HL-60 (cell line): ENCODE data around the gene SLC6A11.

Experiments used
- DNase-seq, 2 experiments: peaks; one replicate each; pipeline ENCODE4 v3.0.0-alpha.2; 2010 to 2020; ENCODE audit warnings: low read depth in 1 of 2, low spot score in 1 of 2
- H3K27ac ChIP-seq: fragments of 250-450 bp; sonication (Bioruptor Pico); replicated peaks from 2 replicates; pipeline ENCODE4 v1.5.1; 2020; ENCODE audit warnings: mild to moderate bottlenecking, moderate library complexity
- H3K27me3 ChIP-seq: fragments of 250-450 bp; sonication (Bioruptor Pico); 2 replicates; pipeline ENCODE4 v1.5.1; 2021; ENCODE audit warnings: mild to moderate bottlenecking, moderate library complexity; ENCODE audit not compliant: insufficient read depth, poor library complexity, severe bottlenecking
- H3K4me3 ChIP-seq: replicated peaks from 2 replicates; pipeline ENCODE4 v1.5.1; 2011; ENCODE audit warnings: mild to moderate bottlenecking, control low read depth, low read length; ENCODE audit not compliant: insufficient read depth
- GABPA ChIP-seq: IDR thresholded peaks from 2 replicates; pipeline ENCODE4 v1.6.1; 2012; ENCODE audit warnings: low read depth
- POLR2AphosphoS5 ChIP-seq: IDR thresholded peaks from 2 replicates; pipeline ENCODE4 v1.6.1; 2012; ENCODE audit warnings: low read depth
- SPI1 ChIP-seq: IDR thresholded peaks from 2 replicates; pipeline ENCODE4 v1.6.1; 2012; ENCODE audit warnings: low read depth, mild to moderate bottlenecking, borderline replicate concordance
- TF ChIP-seq, protein P1 (sequence below): IDR thresholded peaks from one replicate; pipeline ENCODE4 v1.5.1; 2011; ENCODE audit warnings: low read length, control low read depth, inconsistent platforms; ENCODE audit not compliant: insufficient read depth
- TF ChIP-seq, protein P2 (sequence below): IDR thresholded peaks from 2 replicates; pipeline ENCODE4 v1.6.1; 2012; ENCODE audit warnings: low read depth; ENCODE audit not compliant: insufficient replicate concordance

SLC6A11 gene

DNA sequence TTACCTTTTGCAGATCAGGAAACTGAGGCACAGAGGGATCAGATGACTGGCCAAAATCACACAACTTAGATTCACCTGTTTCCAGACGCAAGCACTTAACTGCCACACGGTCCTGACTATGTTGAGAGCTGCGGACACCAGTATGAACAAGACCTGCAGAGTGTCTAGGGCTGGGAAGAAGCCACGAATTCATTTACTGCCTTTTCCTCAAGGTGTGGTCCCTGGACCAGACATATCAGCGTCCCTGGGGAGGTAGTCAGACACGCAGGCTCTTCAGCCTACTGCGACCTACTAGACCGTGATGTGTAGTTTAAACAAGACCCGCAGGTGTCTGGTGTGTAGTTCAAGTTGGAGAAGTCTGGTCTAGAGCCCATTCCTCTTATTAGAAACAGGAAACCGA is 541 bp upstream of the SLC6A11 start:
- H3K27me3 ChIP-seq, result peaks cover 18% of the 10 kb centered on the region
- TF ChIP-seq POLR2AphosphoS5 (no peak), SPI1 (no peak), GABPA (no peak)
- TF ChIP-seq, protein P1, sequence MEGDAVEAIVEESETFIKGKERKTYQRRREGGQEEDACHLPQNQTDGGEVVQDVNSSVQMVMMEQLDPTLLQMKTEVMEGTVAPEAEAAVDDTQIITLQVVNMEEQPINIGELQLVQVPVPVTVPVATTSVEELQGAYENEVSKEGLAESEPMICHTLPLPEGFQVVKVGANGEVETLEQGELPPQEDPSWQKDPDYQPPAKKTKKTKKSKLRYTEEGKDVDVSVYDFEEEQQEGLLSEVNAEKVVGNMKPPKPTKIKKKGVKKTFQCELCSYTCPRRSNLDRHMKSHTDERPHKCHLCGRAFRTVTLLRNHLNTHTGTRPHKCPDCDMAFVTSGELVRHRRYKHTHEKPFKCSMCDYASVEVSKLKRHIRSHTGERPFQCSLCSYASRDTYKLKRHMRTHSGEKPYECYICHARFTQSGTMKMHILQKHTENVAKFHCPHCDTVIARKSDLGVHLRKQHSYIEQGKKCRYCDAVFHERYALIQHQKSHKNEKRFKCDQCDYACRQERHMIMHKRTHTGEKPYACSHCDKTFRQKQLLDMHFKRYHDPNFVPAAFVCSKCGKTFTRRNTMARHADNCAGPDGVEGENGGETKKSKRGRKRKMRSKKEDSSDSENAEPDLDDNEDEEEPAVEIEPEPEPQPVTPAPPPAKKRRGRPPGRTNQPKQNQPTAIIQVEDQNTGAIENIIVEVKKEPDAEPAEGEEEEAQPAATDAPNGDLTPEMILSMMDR, result no peak
- TF ChIP-seq, protein P2, sequence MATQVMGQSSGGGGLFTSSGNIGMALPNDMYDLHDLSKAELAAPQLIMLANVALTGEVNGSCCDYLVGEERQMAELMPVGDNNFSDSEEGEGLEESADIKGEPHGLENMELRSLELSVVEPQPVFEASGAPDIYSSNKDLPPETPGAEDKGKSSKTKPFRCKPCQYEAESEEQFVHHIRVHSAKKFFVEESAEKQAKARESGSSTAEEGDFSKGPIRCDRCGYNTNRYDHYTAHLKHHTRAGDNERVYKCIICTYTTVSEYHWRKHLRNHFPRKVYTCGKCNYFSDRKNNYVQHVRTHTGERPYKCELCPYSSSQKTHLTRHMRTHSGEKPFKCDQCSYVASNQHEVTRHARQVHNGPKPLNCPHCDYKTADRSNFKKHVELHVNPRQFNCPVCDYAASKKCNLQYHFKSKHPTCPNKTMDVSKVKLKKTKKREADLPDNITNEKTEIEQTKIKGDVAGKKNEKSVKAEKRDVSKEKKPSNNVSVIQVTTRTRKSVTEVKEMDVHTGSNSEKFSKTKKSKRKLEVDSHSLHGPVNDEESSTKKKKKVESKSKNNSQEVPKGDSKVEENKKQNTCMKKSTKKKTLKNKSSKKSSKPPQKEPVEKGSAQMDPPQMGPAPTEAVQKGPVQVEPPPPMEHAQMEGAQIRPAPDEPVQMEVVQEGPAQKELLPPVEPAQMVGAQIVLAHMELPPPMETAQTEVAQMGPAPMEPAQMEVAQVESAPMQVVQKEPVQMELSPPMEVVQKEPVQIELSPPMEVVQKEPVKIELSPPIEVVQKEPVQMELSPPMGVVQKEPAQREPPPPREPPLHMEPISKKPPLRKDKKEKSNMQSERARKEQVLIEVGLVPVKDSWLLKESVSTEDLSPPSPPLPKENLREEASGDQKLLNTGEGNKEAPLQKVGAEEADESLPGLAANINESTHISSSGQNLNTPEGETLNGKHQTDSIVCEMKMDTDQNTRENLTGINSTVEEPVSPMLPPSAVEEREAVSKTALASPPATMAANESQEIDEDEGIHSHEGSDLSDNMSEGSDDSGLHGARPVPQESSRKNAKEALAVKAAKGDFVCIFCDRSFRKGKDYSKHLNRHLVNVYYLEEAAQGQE, result no peak
- DNase-seq, result no peak
- H3K4me3 ChIP-seq, result no peak overlapping the region
- H3K27ac ChIP-seq, result no peak overlapping the region

DNA sequence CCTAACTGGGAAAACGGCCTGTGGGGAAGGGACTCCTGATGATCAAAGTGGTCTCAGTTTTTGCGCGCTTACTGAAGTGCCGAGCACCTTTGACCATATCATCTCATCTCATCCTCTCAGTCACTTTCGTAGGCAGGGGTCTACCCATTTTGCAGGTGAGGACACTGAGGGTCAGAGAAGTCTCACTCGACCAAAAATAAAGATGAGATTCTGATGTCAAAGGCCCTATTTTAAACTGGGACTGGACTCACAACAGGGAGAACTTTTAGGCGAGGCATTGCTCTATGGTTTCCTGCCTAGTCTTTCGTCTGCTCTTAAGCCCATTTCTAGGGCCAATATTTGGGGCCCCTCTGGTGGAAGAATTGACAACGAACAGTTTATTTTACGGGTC is 830 bp downstream of the SLC6A11 start:
- H3K27me3 ChIP-seq, result peaks cover 22% of the 10 kb centered on the region

DNA sequence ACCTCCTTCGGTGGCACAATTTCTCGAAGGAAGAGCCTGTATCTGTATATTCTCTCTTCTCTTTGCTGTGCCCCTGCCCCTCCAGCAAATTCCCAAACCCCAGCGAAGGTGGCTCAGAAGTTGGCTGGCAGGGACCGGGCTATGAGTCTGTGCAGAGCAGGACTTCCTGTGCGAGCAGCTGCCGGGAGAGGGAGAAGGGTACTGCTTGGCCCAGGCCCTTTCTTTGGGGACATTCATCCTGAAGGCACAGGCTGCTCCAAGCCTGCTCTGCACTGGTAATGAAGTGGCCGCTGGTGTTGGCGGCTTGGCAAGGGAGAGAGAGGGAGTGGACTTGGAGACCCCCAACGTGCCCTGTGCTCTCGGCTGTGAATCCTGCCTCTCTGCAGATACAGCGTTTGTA is 1.5 kb downstream of the SLC6A11 start:
- Histone ChIP-seq H3K27ac (no peak overlapping the region), H3K4me3 (no peak overlapping the region), H3K27me3 (peaks cover 22% of the 10 kb centered on the region)
- no peak for DNase-seq
- TF ChIP-seq POLR2AphosphoS5 (no peak), GABPA (no peak), SPI1 (no peak)
- TF ChIP-seq, protein P1, result no peak
- TF ChIP-seq, protein P2, result no peak

More for the DNA sequence above, 830 bp downstream of the SLC6A11 start:
- Histone ChIP-seq H3K4me3 (no peak overlapping the region), H3K27ac (no peak overlapping the region)
- TF ChIP-seq SPI1 (no peak), GABPA (no peak), POLR2AphosphoS5 (no peak)
- TF ChIP-seq, protein P2, result no peak
- TF ChIP-seq, protein P1, result no peak
- DNase-seq, result no peak
